Measurements from ENCODE around the gene GJB1.
"Not testable (repeated sequence)": the region's sequence is repeated elsewhere in the genome, so short reads cannot be mapped to it uniquely, and the experiment has no call there.

GRCh38 chrX:71180579-71181265 is 42.3 kb upstream of the GJB1 start:
- TF ChIP-seq CTCF (IDR thresholded peaks at IDR 0.05; ENCODE audit: low read length); EZH2 (IDR thresholded peaks at IDR 0.05; ENCODE audit: borderline replicate concordance, low read length): not testable (repeated sequence)
